ENCODE data around the gene HOPX. TPM values are rescaled to one million over a fixed set of nuclear protein-coding genes. Genes with fewer than 3 reads are reported as not detected.

Gene HOPX
- total RNA-seq, 1 experiment from 2014 or later: not detected

DNA sequence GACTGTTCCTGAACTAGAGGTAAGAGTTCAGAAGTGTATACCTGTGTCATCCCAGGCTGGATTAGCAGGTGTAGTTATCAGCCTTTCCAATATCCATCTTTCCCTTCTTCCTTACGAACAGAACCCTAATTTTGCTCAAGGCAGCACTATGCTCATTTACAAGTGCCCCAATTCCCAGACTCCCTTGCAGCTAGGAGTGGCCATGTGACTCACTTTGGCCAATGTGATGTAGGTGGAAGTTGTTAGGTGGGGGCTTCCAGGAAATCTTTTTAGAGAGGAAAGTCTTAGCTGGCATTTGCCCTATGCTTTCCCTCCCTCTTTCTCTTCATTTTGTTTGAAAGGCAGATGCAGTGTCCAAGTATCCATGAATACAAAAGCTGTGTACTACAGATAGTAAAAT is 34.8 kb downstream of the HOPX start:
- Mint-ChIP-seq H3K9me3 (ENCODE audit: unreplicated experiment) (peaks cover 10% of the 10 kb centered on the region), H3K36me3 (ENCODE audit: insufficient read depth, unreplicated experiment) (no peaks in the 10 kb centered on the region), H3K27ac (ENCODE audit: unreplicated experiment) (no peak overlapping the region), H3K4me1 (ENCODE audit: low read depth, unreplicated experiment) (no peaks in the 10 kb centered on the region), H3K27me3 (ENCODE audit: insufficient read depth, unreplicated experiment) (no peaks in the 10 kb centered on the region), H3K4me3 (ENCODE audit: unreplicated experiment) (no peak overlapping the region)
- ChIA-PET POLR2A (no interaction called here), CTCF (no interaction called here)
- Histone ChIP-seq H3K36me3 (ENCODE audit: control insufficient read depth, insufficient read depth, low read length) (no peaks in the 10 kb centered on the region), H3K27me3 (replicated peaks; ENCODE audit: control insufficient read depth, insufficient read depth, low read length) (no peaks in the 10 kb centered on the region), H3K9me3 (peaks cover 13% of the 10 kb centered on the region), H3K4me1 (peaks cover 7% of the 10 kb centered on the region; the same call in 1 of the 2 replicates), H3K4me3 (ENCODE audit: low read depth, low read length) (no peak overlapping the region)
- DNase-seq: no peak
- no TSS peak for BruUV-seq (replicated peaks)
- no peak for TF ChIP-seq CTCF (IDR thresholded peaks at IDR 0.05; ENCODE audit: insufficient read depth in 1 of 2, low read depth in 1 of 2, low read length in 1 of 2, severe bottlenecking in 1 of 2, unreplicated experiment in 1 of 2)
- intact Hi-C loops (cut with micrococcal nuclease; ENCODE audit: unreplicated experiment): no loop called here

DNA sequence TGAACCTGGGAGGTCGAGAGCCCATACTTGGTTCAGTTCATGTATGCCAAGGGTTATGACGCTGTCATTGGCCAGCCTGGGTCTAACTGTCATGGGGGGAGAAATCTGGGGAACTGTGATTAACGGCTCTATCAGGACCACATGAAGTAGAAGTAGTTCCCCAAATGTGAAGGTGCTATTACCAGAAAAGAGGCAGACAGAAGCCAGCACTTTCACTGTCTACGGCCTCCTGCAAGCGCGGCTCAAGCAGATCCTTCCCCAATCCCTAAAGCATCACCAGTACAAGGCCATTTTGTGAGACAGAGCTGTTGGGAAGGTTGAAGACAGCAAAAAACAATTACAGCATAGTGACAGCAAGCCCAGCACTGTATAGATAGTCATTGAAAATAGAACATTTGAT is 37.5 kb downstream of the HOPX start:
- intact Hi-C loops (cut with micrococcal nuclease; ENCODE audit: unreplicated experiment): no loop called here
- Mint-ChIP-seq H3K4me3 (ENCODE audit: unreplicated experiment) (no peak overlapping the region), H3K27me3 (ENCODE audit: insufficient read depth, unreplicated experiment) (no peaks in the 10 kb centered on the region), H3K36me3 (ENCODE audit: insufficient read depth, unreplicated experiment) (no peaks in the 10 kb centered on the region), H3K27ac (ENCODE audit: unreplicated experiment) (no peak overlapping the region), H3K9me3 (ENCODE audit: unreplicated experiment) (peaks cover 10% of the 10 kb centered on the region), H3K4me1 (ENCODE audit: low read depth, unreplicated experiment) (peaks cover 6% of the 10 kb centered on the region)
- POLR2A ChIA-PET: no interaction called here
- no peak for TF ChIP-seq CTCF (IDR thresholded peaks at IDR 0.05; ENCODE audit: insufficient read depth in 1 of 2, low read depth in 1 of 2, low read length in 1 of 2, severe bottlenecking in 1 of 2, unreplicated experiment in 1 of 2)
- H3K4me1 ChIP-seq: peaks cover 7% of the 10 kb centered on the region; the same call in 1 of the 2 replicates
- no peak for DNase-seq
- peaks cover 13% of the 10 kb centered on the region for H3K9me3 ChIP-seq
- H3K27me3 ChIP-seq (replicated peaks; ENCODE audit: control insufficient read depth, insufficient read depth, low read length): no peaks in the 10 kb centered on the region
- BruUV-seq (replicated peaks): no TSS peak
- CTCF ChIA-PET: no interaction called here
- H3K4me3 ChIP-seq (ENCODE audit: low read depth, low read length): no peak overlapping the region
- no peaks in the 10 kb centered on the region for H3K36me3 ChIP-seq (ENCODE audit: control insufficient read depth, insufficient read depth, low read length)

DNA sequence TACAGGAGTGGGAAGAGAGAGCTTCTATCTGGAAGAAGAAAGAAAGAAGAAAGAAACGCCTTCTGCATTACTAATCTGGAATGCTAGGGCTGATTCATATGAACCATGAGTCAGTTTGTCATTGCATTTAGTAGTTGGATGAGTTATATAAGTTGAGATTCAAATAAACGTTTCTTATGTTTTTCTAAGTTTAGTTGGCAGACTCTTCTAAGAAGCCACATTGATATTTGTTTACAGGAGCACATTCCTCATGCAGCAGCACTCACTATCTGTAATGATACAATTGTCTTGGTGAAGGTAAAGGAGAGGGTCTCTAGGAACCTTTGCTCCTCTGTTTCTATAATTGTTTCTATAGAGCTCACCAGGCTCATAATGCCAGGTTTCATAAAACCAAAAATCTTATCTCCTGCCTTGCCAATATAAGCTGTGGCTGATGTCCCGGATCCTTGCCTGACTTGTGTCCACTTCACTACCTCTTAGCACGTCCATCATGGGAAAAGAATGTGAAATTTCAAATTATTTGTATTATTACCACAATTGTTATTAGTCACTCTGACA is 39.5 kb downstream of the HOPX start:
- H3K36me3 Mint-ChIP-seq (ENCODE audit: insufficient read depth, unreplicated experiment): no peaks in the 10 kb centered on the region
- no peak for TF ChIP-seq CTCF (IDR thresholded peaks at IDR 0.05; ENCODE audit: insufficient read depth in 1 of 2, low read depth in 1 of 2, low read length in 1 of 2, severe bottlenecking in 1 of 2, unreplicated experiment in 1 of 2)
- H3K4me1 ChIP-seq: peaks cover 7% of the 10 kb centered on the region; the same call in 1 of the 2 replicates
- no peaks in the 10 kb centered on the region for H3K27me3 ChIP-seq (replicated peaks; ENCODE audit: control insufficient read depth, insufficient read depth, low read length)
- no peak overlapping the region for H3K27ac Mint-ChIP-seq (ENCODE audit: unreplicated experiment)
- ChIA-PET POLR2A (no interaction called here), CTCF (interaction anchor here (0.7 kb wide), 1 partner anchor 8 kb away, joined by 3 read pairs; no protein-coding TSS in a partner anchor)
- peaks cover 8% of the 10 kb centered on the region for H3K9me3 Mint-ChIP-seq (ENCODE audit: unreplicated experiment)
- no peak overlapping the region for H3K4me3 ChIP-seq (ENCODE audit: low read depth, low read length)
- peaks cover 6% of the 10 kb centered on the region for H3K4me1 Mint-ChIP-seq (ENCODE audit: low read depth, unreplicated experiment)
- no peak overlapping the region for H3K4me3 Mint-ChIP-seq (ENCODE audit: unreplicated experiment)
- H3K27me3 Mint-ChIP-seq (ENCODE audit: insufficient read depth, unreplicated experiment): no peaks in the 10 kb centered on the region
- BruUV-seq (replicated peaks): no TSS peak
- no peak for DNase-seq
- intact Hi-C loops (cut with micrococcal nuclease; ENCODE audit: unreplicated experiment): no loop called here
- peaks cover 8% of the 10 kb centered on the region for H3K9me3 ChIP-seq
- H3K36me3 ChIP-seq (ENCODE audit: control insufficient read depth, insufficient read depth, low read length): no peaks in the 10 kb centered on the region

All from Caco-2 (cell line).